Ramos (cell line): ENCODE results near the gene TXLNB.
"Not testable (repeated sequence)": the region's sequence is repeated elsewhere in the genome, so short reads cannot be mapped to it uniquely, and the experiment has no call there.

ENCODE experiments used
- in situ Hi-C: fragments of 300-500 bp; cut with MboI; formaldehyde crosslinking; loops from one replicate; pipeline ENCODE4 v1.14.3; 2022; ENCODE audit warnings: low sequenced_read_pairs; ENCODE audit not compliant: unreplicated experiment

TXLNB gene

GRCh38 chr6:139313229-139313628 lies 21.4 kb upstream of the TXLNB start:
- in situ Hi-C loops, result no loop called here

GRCh38 chr6:139311831-139312230 lies 20.0 kb upstream of the TXLNB start:
- in situ Hi-C loops, result no loop called here

GRCh38 chr6:139308936-139309603 lies 17.3 kb upstream of the TXLNB start:
- in situ Hi-C loops, result no loop called here

GRCh38 chr6:139308286-139308916 lies 16.6 kb upstream of the TXLNB start:
- in situ Hi-C loops, result no loop called here

GRCh38 chr6:139306291-139306981 lies 14.6 kb upstream of the TXLNB start:
- in situ Hi-C loops, result no loop called here

- in situ Hi-C loops, result no loop called here
Measured at GRCh38 chr6:139303185-139303584, 11.4 kb upstream of the TXLNB start.

GRCh38 chr6:139297921-139298320 lies 6.1 kb upstream of the TXLNB start:
- in situ Hi-C loops, result no loop called here

- in situ Hi-C loops, result no loop called here
Measured at GRCh38 chr6:139296927-139297326, 5.1 kb upstream of the TXLNB start.

GRCh38 chr6:139295901-139296300 lies 4.1 kb upstream of the TXLNB start:
- in situ Hi-C loops, result no loop called here

GRCh38 chr6:139294090-139294489 lies 2.3 kb upstream of the TXLNB start:
- in situ Hi-C loops, result no loop called here

GRCh38 chr6:139293230-139293629 lies 1.4 kb upstream of the TXLNB start:
- in situ Hi-C loops, result not testable (repeated sequence)

- in situ Hi-C loops, result no loop called here
Measured at GRCh38 chr6:139290787-139291311, 949 bp downstream of the TXLNB start.

- in situ Hi-C loops, result no loop called here
Measured at GRCh38 chr6:139289233-139289632, 2.6 kb downstream of the TXLNB start.

GRCh38 chr6:139288496-139289040 lies 3.2 kb downstream of the TXLNB start:
- in situ Hi-C loops, result no loop called here

GRCh38 chr6:139287868-139288267 lies 3.9 kb downstream of the TXLNB start:
- in situ Hi-C loops, result no loop called here

- in situ Hi-C loops, result not testable (repeated sequence)
Measured at GRCh38 chr6:139286438-139286837, 5.4 kb downstream of the TXLNB start.

GRCh38 chr6:139285590-139285989 lies 6.2 kb downstream of the TXLNB start:
- in situ Hi-C loops, result no loop called here

GRCh38 chr6:139284789-139285188 lies 7.0 kb downstream of the TXLNB start:
- in situ Hi-C loops, result no loop called here

- in situ Hi-C loops, result no loop called here
Measured at GRCh38 chr6:139282684-139283083, 9.1 kb downstream of the TXLNB start.

- in situ Hi-C loops, result no loop called here
Measured at GRCh38 chr6:139278190-139278589, 13.6 kb downstream of the TXLNB start.

GRCh38 chr6:139277587-139277986 lies 14.2 kb downstream of the TXLNB start:
- in situ Hi-C loops, result no loop called here
